ENCODE results near the gene TRIM59. TPM values are rescaled to one million over a fixed set of nuclear protein-coding genes. Genes with fewer than 3 reads are reported as not detected.

The TRIM59 gene
- 33.1 and 33.2 TPM in 2 replicates for total RNA-seq

DNA sequence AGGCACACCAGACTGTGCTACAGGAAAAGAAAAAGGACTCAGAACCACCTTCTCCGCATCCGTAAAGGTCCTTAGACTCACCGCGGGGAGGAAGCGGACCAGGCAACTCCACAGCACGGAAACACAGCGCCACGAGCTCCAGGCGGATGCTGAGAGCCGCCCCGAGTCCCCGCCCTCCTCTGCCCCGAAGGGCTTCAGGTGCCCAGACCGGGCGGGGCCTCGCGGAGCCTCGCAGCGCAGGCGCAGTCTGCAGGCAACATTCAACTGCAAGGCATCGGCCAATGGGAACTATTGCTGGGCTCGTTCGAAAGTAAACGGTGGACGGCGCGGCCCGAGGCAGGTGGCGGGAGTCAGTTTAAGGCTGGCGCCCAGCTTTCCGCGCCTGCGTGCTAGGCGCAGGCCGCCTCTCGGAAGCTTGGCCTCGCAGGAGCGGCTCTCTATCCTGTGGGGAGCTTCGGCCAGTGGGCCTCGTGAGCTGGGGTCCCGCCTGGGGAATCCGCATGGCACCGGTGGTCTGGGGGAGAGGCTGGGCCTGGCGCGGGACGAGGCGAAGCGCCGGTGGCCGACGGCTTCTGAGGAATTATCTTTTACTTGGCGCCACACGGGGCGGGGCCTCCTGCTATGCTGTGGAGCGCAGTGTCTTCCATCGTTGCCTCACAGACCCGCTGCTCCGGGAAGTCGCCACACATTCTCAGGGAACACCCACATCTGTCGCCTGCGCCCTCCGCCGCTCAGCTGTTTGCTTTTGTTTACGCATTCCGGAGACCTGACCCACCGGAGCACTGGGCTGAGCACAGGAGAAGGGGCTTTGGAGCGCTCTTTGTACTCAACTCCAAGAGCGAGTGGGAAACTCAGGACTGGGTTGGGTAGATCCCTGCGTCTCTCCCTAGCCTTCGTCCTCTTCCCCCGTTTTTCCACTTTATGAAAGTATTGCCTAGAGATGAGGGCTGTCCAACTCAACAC is at the start of gene TRIM59:
Gene TRIM59, minus strand, starts transcription at position 151 of the 963 bp plus-strand sequence. CDS start 10,603 bp downstream, outside the sequence.
- Mint-ChIP-seq H3K9me3 (peaks cover 5% of the 10 kb centered on the region), H3K4me1 (ENCODE audit: low read depth) (peaks cover 29% of the 10 kb centered on the region), H3K27me3 (ENCODE audit: insufficient read depth) (peaks cover 6% of the 10 kb centered on the region), H3K36me3 (ENCODE audit: low read depth) (peaks cover 21% of the 10 kb centered on the region), H3K27ac (peak within 1 kb of the TSS; percentile 95), H3K4me3 (peak within 1 kb of the TSS; percentile 95)
- DNase-seq (ENCODE audit: low spot score): peak; percentile 97
- intact Hi-C loops (cut with micrococcal nuclease): loop anchor here (1.0 to 5.0 kb wide), 9 partner anchors 9 to 772 kb away; partner anchors contain the start of genes IFT80, IL12A, KPNA4 and NMD3

DNA sequence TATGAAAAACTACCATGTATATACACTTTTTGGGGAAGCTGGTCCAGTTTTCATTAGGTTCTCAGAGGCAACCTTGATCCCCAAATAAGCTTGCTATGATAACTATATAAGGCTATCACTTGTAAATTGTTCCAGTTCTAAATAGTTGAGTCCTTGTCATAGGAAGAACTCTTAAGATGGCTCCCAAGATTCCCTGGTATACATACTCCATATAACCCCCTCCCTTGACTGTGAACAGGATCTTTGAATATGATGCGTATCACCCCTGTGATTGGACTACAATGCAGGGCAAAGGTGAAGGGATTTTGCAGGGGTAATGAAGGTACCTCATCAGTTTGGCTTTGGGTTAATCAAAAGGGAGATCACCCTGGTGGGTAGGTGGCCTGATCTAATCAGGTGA is 48.6 kb upstream of the TRIM59 start:
- intact Hi-C loops (cut with micrococcal nuclease): no loop called here
- Mint-ChIP-seq H3K27me3 (ENCODE audit: insufficient read depth) (no peaks in the 10 kb centered on the region), H3K27ac (no peak overlapping the region), H3K9me3 (no peaks in the 10 kb centered on the region), H3K4me1 (ENCODE audit: low read depth) (no peaks in the 10 kb centered on the region), H3K36me3 (ENCODE audit: low read depth) (peaks cover 33% of the 10 kb centered on the region), H3K4me3 (no peak overlapping the region)
- DNase-seq (ENCODE audit: low spot score): no peak

GRCh38 chr3:160490166-160490565 is 40.6 kb upstream of the TRIM59 start:
- Mint-ChIP-seq H3K27ac (no peak overlapping the region), H3K36me3 (ENCODE audit: low read depth) (peaks cover 3% of the 10 kb centered on the region), H3K4me3 (no peak overlapping the region), H3K27me3 (ENCODE audit: insufficient read depth) (peaks cover 2% of the 10 kb centered on the region), H3K9me3 (no peaks in the 10 kb centered on the region), H3K4me1 (ENCODE audit: low read depth) (peaks cover 3% of the 10 kb centered on the region)
- no peak for DNase-seq (ENCODE audit: low spot score)
- intact Hi-C loops (cut with micrococcal nuclease): no loop called here

DNA sequence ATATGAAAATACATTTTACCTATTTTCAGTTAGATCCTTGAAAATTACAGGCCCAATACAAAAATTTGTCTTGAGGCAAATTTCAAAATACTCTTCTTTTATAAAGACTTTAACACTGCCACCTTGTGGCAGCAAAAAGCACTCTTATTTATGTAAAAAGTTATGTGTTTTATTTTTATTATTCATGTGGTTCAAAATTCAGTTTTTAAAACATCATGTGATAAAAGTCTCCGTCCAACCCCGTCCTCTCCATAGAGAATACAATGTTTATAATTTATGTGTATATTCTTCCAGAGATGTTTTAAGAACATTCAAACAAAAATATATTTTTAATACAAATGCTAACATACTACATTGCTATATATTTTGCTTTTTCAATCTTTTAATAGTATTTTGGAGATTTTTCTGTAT is 36.9 kb upstream of the TRIM59 start:
- Mint-ChIP-seq H3K4me3 (peak overlapping the region; percentile 78), H3K36me3 (ENCODE audit: low read depth) (no peaks in the 10 kb centered on the region), H3K27ac (no peak overlapping the region), H3K27me3 (ENCODE audit: insufficient read depth) (peaks cover 2% of the 10 kb centered on the region), H3K9me3 (no peaks in the 10 kb centered on the region), H3K4me1 (ENCODE audit: low read depth) (peaks cover 5% of the 10 kb centered on the region)
- no peak for DNase-seq (ENCODE audit: low spot score)
- intact Hi-C loops (cut with micrococcal nuclease): loop anchor here (1.0 to 5.0 kb wide), 5 partner anchors 37 to 1224 kb away; partner anchors contain the start of genes IL12A and TRIM59

GRCh38 chr3:160482796-160483195 is 33.2 kb upstream of the TRIM59 start:
- H3K9me3 Mint-ChIP-seq: no peaks in the 10 kb centered on the region
- DNase-seq (ENCODE audit: low spot score): no peak
- H3K36me3 Mint-ChIP-seq (ENCODE audit: low read depth): no peaks in the 10 kb centered on the region
- H3K4me1 Mint-ChIP-seq (ENCODE audit: low read depth): peaks cover 5% of the 10 kb centered on the region
- intact Hi-C loops (cut with micrococcal nuclease): no loop called here
- peaks cover 2% of the 10 kb centered on the region for H3K27me3 Mint-ChIP-seq (ENCODE audit: insufficient read depth)
- no peak overlapping the region for H3K4me3 Mint-ChIP-seq
- H3K27ac Mint-ChIP-seq: no peak overlapping the region

- intact Hi-C loops (cut with micrococcal nuclease): no loop called here
- Mint-ChIP-seq H3K9me3 (no peaks in the 10 kb centered on the region), H3K27me3 (ENCODE audit: insufficient read depth) (peaks cover 2% of the 10 kb centered on the region), H3K4me1 (ENCODE audit: low read depth) (peaks cover 5% of the 10 kb centered on the region), H3K4me3 (no peak overlapping the region), H3K27ac (no peak overlapping the region), H3K36me3 (ENCODE audit: low read depth) (no peaks in the 10 kb centered on the region)
- no peak for DNase-seq (ENCODE audit: low spot score)
These were observed 32.3 kb upstream of the TRIM59 start for GRCh38 chr3:160481856-160482255.

DNA sequence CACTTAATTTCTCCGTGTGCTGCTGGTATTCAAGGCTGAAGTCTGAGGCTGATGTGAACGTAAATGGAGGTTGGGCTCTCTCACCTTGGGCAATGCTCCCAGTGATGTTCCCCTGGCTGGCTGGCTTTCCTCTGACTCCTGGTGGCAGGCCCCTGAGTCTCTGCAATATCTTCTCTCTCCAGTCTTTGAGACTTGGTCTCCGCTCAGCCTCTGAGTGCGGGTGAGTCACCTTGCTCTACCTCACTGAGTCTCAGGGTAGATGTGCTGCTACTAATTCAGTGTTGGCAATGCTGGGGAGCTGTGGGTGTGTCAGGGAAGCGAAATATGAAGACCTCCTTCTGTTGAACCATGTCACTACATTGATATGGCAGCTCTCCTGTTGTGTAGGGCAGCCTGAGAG is 31.3 kb upstream of the TRIM59 start:
- Mint-ChIP-seq H3K36me3 (ENCODE audit: low read depth) (no peaks in the 10 kb centered on the region), H3K4me3 (no peak overlapping the region), H3K27me3 (ENCODE audit: insufficient read depth) (peaks cover 2% of the 10 kb centered on the region), H3K27ac (no peak overlapping the region), H3K4me1 (ENCODE audit: low read depth) (peaks cover 5% of the 10 kb centered on the region), H3K9me3 (no peaks in the 10 kb centered on the region)
- DNase-seq (ENCODE audit: low spot score): no peak
- intact Hi-C loops (cut with micrococcal nuclease): no loop called here

DNA sequence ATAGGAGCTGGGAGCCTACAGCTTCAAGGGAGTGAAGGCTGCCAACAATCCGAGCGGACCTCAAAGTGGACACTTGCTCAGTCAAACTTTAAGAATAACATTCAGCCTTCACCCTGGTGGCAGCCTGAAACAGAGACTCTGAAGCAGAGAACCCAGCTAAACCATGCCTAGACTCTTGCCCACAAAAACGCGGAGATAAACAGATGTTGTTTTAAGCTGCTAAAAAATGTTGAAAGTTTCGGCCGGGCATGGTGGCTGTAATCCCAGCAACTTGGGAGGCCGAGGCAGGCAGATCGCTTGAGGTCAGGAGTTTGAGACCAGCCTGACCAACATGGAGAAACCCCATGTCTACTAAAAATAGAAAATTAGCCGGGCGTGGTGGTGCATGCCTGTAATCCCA is 29.8 kb upstream of the TRIM59 start:
- no peaks in the 10 kb centered on the region for H3K4me1 Mint-ChIP-seq (ENCODE audit: low read depth)
- no peaks in the 10 kb centered on the region for H3K27me3 Mint-ChIP-seq (ENCODE audit: insufficient read depth)

DNA sequence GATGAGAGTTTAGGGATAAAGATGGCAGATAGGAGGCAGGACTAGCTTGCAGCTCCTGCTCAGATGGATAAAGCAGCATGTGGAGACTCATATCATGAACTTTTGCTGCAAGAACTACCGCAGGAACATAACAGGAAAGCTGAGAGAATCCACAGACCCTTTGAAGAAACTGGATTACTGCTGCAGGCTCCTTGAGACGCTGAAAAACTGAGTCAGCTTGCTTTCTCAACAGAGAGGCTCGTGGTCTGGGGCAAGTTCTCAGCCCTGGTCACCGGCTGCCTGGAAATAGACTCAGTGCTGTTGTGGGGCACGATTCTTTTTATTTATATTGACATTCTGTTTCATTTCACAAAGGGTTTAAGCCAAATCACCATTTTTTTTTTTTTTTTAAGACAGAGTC is 28.8 kb upstream of the TRIM59 start:
- Mint-ChIP-seq H3K36me3 (ENCODE audit: low read depth) (no peaks in the 10 kb centered on the region), H3K27me3 (ENCODE audit: insufficient read depth) (no peaks in the 10 kb centered on the region), H3K4me3 (no peak overlapping the region), H3K4me1 (ENCODE audit: low read depth) (no peaks in the 10 kb centered on the region), H3K9me3 (no peaks in the 10 kb centered on the region), H3K27ac (no peak overlapping the region)
- DNase-seq (ENCODE audit: low spot score): no peak
- intact Hi-C loops (cut with micrococcal nuclease): no loop called here

More for the DNA sequence above, 29.8 kb upstream of the TRIM59 start:
- no peak for DNase-seq (ENCODE audit: low spot score)
- no peaks in the 10 kb centered on the region for H3K36me3 Mint-ChIP-seq (ENCODE audit: low read depth)
- no peaks in the 10 kb centered on the region for H3K9me3 Mint-ChIP-seq
- H3K27ac Mint-ChIP-seq: no peak overlapping the region
- no peak overlapping the region for H3K4me3 Mint-ChIP-seq
- intact Hi-C loops (cut with micrococcal nuclease): no loop called here

DNA sequence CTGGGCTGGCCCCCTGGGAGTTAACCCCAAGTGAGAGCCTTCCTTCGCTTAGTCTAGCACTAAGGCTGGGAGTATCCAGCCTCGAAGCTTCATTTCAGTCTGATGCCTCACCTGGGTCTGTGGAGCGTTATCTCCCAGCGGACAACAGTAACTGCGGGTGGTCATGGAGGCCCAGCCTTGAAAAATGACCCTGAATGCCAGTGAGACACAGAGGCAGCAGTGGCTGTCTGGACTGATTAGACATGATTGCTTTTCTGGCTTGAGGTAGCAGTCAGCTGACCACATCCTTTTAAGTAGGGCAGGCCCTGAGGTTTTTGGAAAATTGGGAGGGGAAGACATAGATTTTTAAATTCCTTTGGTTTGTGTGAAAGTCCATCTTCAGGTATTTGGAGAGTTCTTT is 28.2 kb upstream of the TRIM59 start:
- Mint-ChIP-seq H3K4me3 (no peak overlapping the region), H3K36me3 (ENCODE audit: low read depth) (no peaks in the 10 kb centered on the region), H3K27me3 (ENCODE audit: insufficient read depth) (no peaks in the 10 kb centered on the region), H3K9me3 (no peaks in the 10 kb centered on the region), H3K4me1 (ENCODE audit: low read depth) (no peaks in the 10 kb centered on the region), H3K27ac (no peak overlapping the region)
- DNase-seq (ENCODE audit: low spot score): no peak
- intact Hi-C loops (cut with micrococcal nuclease): no loop called here

DNA sequence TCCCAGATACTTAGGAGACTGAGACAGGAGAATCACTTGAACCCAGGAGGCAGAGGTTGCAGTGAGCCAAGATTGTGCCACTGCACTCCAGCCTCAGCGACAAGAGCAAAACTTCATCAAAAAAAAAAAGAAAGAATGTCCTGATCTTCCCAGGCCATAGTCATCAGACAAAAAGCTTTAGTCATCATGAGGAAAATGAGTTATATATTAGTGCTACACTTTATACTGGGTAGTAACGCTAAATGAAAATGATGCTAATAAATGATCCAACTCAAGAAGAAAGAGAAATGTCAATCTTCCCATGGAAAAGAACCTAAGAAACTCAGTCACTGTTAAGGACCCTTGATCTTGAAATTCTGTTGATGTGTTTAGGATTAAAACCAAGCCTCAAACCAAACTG is 26.3 kb upstream of the TRIM59 start:
- no peaks in the 10 kb centered on the region for H3K9me3 Mint-ChIP-seq
- no peaks in the 10 kb centered on the region for H3K36me3 Mint-ChIP-seq (ENCODE audit: low read depth)
- DNase-seq (ENCODE audit: low spot score): no peak
- no peak overlapping the region for H3K4me3 Mint-ChIP-seq
- intact Hi-C loops (cut with micrococcal nuclease): no loop called here
- no peaks in the 10 kb centered on the region for H3K27me3 Mint-ChIP-seq (ENCODE audit: insufficient read depth)
- no peak overlapping the region for H3K27ac Mint-ChIP-seq
- no peaks in the 10 kb centered on the region for H3K4me1 Mint-ChIP-seq (ENCODE audit: low read depth)

DNA sequence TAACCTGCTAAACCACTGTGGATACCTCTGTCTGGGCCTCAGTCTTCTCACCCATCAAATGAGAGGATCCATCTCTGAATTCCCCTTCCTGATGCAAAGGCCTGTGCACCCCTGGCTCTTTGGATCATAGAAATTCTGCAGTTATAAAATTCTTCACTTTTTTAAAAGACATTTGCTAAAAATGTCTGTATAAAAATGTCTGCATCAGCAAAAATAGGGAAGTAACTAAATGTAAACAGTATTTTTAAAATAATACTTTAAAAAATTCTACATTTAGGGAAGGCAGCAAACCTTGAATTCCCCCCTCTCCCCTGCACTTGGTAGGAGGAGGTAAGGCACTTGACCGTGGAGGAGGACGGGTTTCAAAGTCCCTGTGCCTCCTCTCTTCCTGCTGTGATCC is 25.6 kb upstream of the TRIM59 start:
- Mint-ChIP-seq H3K36me3 (ENCODE audit: low read depth) (no peaks in the 10 kb centered on the region), H3K4me3 (no peak overlapping the region), H3K27ac (no peak overlapping the region), H3K4me1 (ENCODE audit: low read depth) (no peaks in the 10 kb centered on the region), H3K9me3 (no peaks in the 10 kb centered on the region), H3K27me3 (ENCODE audit: insufficient read depth) (no peaks in the 10 kb centered on the region)
- intact Hi-C loops (cut with micrococcal nuclease): no loop called here
- DNase-seq (ENCODE audit: low spot score): no peak

GRCh38 chr3:160474416-160474838 is 24.8 kb upstream of the TRIM59 start:
- H3K4me1 Mint-ChIP-seq (ENCODE audit: low read depth): no peaks in the 10 kb centered on the region
- no peaks in the 10 kb centered on the region for H3K36me3 Mint-ChIP-seq (ENCODE audit: low read depth)
- intact Hi-C loops (cut with micrococcal nuclease): no loop called here
- no peaks in the 10 kb centered on the region for H3K27me3 Mint-ChIP-seq (ENCODE audit: insufficient read depth)
- no peak overlapping the region for H3K4me3 Mint-ChIP-seq
- H3K27ac Mint-ChIP-seq: no peak overlapping the region
- peaks cover 6% of the 10 kb centered on the region for H3K9me3 Mint-ChIP-seq
- no peak for DNase-seq (ENCODE audit: low spot score)

All from activated T-helper 1 cell treated with anti-CD3 and anti-CD28 coated beads, Interleukin-12 subunit alpha, Interleukin-12 subunit beta, Interleukin-2, Interleukin-4 antibody, amounts not matched to agents 30 ng/mL and 10 ng/mL and 1 ng/mL, durations not matched to agents 14 hours and 24 hours and 36 hours (primary cell).